RPMI7951 (cell line): Measurements from ENCODE around the gene ATP5F1C. TPM values are rescaled to one million over a fixed set of nuclear protein-coding genes. Genes with fewer than 3 reads are reported as not detected.
"Not testable (repeated sequence)": the region's sequence is repeated elsewhere in the genome, so short reads cannot be mapped to it uniquely, and the experiment has no call there.

Source experiments
- DNase-seq: peaks from one replicate; pipeline ENCODE4 v3.0.0-alpha.2; 2012; ENCODE audit warnings: low read depth
- total RNA-seq: library from RNA; depleted of rRNA; stranded (reverse); fragments of >200 nt; shearing (Covaris generic); gene quantifications from 2 replicates; pipeline ENCODE4 v1.2.3, GENCODE V29; 2014

The ATP5F1C gene
- total RNA-seq, 1 experiment from 2014 or later: 547 TPM

GRCh38 chr10:7794251-7795026, 6.5 kb downstream of the ATP5F1C start:
- no peak for DNase-seq

- peak; percentile 26 for DNase-seq
Observed at GRCh38 chr10:7795605-7796004, 7.6 kb downstream of the ATP5F1C start.

GRCh38 chr10:7797582-7797981, 9.6 kb downstream of the ATP5F1C start:
- DNase-seq: peak; percentile 89

GRCh38 chr10:7802606-7803005, 14.6 kb downstream of the ATP5F1C start:
- no peak for DNase-seq

- no peak for DNase-seq
Observed at GRCh38 chr10:7804216-7804615, 16.2 kb downstream of the ATP5F1C start.

GRCh38 chr10:7804741-7805140, 16.8 kb downstream of the ATP5F1C start:
- no peak for DNase-seq

- no peak for DNase-seq
Observed at GRCh38 chr10:7808686-7809267, 20.8 kb downstream of the ATP5F1C start.

- DNase-seq: no peak
Observed at GRCh38 chr10:7810443-7810842, 22.5 kb downstream of the ATP5F1C start.

GRCh38 chr10:7811000-7811399, 23.0 kb downstream of the ATP5F1C start:
- DNase-seq: no peak

- not testable (repeated sequence) for DNase-seq
Observed at GRCh38 chr10:7811743-7812142, 23.8 kb downstream of the ATP5F1C start.

GRCh38 chr10:7813481-7813880, 25.5 kb downstream of the ATP5F1C start:
- DNase-seq: no peak

GRCh38 chr10:7817576-7817975, 29.6 kb downstream of the ATP5F1C start:
- no peak for DNase-seq

- DNase-seq: no peak
Observed at GRCh38 chr10:7817984-7818294, 30.0 kb downstream of the ATP5F1C start.

GRCh38 chr10:7818295-7819120, 30.5 kb downstream of the ATP5F1C start, which contains the start of gene TAF3:
Gene TAF3, plus strand, starts transcription at chr10:7818505. Its CDS starts 205 bp downstream, at chr10:7818710.
- peak; percentile 86 for DNase-seq

GRCh38 chr10:7819121-7819460, 31.1 kb downstream of the ATP5F1C start:
- peak; percentile 59 for DNase-seq

- DNase-seq: no peak
Observed at GRCh38 chr10:7824251-7824650, 36.3 kb downstream of the ATP5F1C start.

GRCh38 chr10:7826971-7827370, 39.0 kb downstream of the ATP5F1C start:
- peak; percentile 64 for DNase-seq

GRCh38 chr10:7829289-7829834, 41.4 kb downstream of the ATP5F1C start:
- DNase-seq: no peak

- no peak for DNase-seq
Observed at GRCh38 chr10:7832060-7832459, 44.1 kb downstream of the ATP5F1C start.

GRCh38 chr10:7833210-7833609, 45.2 kb downstream of the ATP5F1C start:
- no peak for DNase-seq

GRCh38 chr10:7834262-7834661, 46.3 kb downstream of the ATP5F1C start:
- no peak for DNase-seq

- no peak for DNase-seq
Observed at GRCh38 chr10:7836571-7836970, 48.6 kb downstream of the ATP5F1C start.
